GM18508 (cell line): ENCODE measurements around the gene SUSD5.

Source experiments
- ATAC-seq: cut with Tn5 transposase; IDR thresholded peaks from one replicate; pipeline ENCODE4 v1.9.1; 2021; ENCODE audit warnings: moderate number of reproducible peaks; ENCODE audit not compliant: insufficient read depth, unreplicated experiment

SUSD5 gene

GRCh38 chr3:33218446-33219174 is at the start of gene SUSD5:
SUSD5 (minus strand) TSS chr3:33218810; CDS start chr3:33218797, 13 bp downstream.
- no peak for ATAC-seq

GRCh38 chr3:33260104-33260503 is 41.5 kb upstream of the SUSD5 start:
- ATAC-seq = no peak

- ATAC-seq = no peak
Observed at GRCh38 chr3:33256249-33256648, 37.6 kb upstream of the SUSD5 start.

GRCh38 chr3:33250712-33251111 is 32.1 kb upstream of the SUSD5 start:
- no peak for ATAC-seq

GRCh38 chr3:33246786-33247185 is 28.2 kb upstream of the SUSD5 start:
- ATAC-seq = no peak

- no peak for ATAC-seq
Observed at GRCh38 chr3:33240261-33240660, 21.7 kb upstream of the SUSD5 start.

GRCh38 chr3:33238923-33239322 is 20.3 kb upstream of the SUSD5 start:
- no peak for ATAC-seq

- ATAC-seq = no peak
Observed at GRCh38 chr3:33237439-33237838, 18.8 kb upstream of the SUSD5 start.

- no peak for ATAC-seq
Observed at GRCh38 chr3:33236005-33236404, 17.4 kb upstream of the SUSD5 start.

GRCh38 chr3:33233884-33234283 is 15.3 kb upstream of the SUSD5 start:
- ATAC-seq = no peak

GRCh38 chr3:33231756-33232465 is 13.3 kb upstream of the SUSD5 start:
- no peak for ATAC-seq

- no peak for ATAC-seq
Observed at GRCh38 chr3:33229947-33230346, 11.3 kb upstream of the SUSD5 start.

- ATAC-seq = no peak
Observed at GRCh38 chr3:33229066-33229465, 10.5 kb upstream of the SUSD5 start.

- ATAC-seq = no peak
Observed at GRCh38 chr3:33221241-33221640, 2.6 kb upstream of the SUSD5 start.

GRCh38 chr3:33219175-33219487 is 521 bp upstream of the SUSD5 start:
- no peak for ATAC-seq

GRCh38 chr3:33217866-33218445 is 654 bp downstream of the SUSD5 start:
- no peak for ATAC-seq

GRCh38 chr3:33215739-33216138 is 2.9 kb downstream of the SUSD5 start:
- no peak for ATAC-seq

- no peak for ATAC-seq
Observed at GRCh38 chr3:33212406-33212805, 6.2 kb downstream of the SUSD5 start.

- no peak for ATAC-seq
Observed at GRCh38 chr3:33211444-33211843, 7.2 kb downstream of the SUSD5 start.

GRCh38 chr3:33209357-33209756 is 9.3 kb downstream of the SUSD5 start:
- no peak for ATAC-seq

- ATAC-seq = no peak
Observed at GRCh38 chr3:33202711-33203457, 15.7 kb downstream of the SUSD5 start.
